Measurements from ENCODE around the gene EAF1. TPM values are rescaled to one million over a fixed set of nuclear protein-coding genes. Genes with fewer than 3 reads are reported as not detected.

Gene EAF1
- polyA plus RNA-seq, 1 donor (not counting 4 experiments of a cell fraction or from before 2014, with no cell fraction given) = 13.7 TPM

DNA sequence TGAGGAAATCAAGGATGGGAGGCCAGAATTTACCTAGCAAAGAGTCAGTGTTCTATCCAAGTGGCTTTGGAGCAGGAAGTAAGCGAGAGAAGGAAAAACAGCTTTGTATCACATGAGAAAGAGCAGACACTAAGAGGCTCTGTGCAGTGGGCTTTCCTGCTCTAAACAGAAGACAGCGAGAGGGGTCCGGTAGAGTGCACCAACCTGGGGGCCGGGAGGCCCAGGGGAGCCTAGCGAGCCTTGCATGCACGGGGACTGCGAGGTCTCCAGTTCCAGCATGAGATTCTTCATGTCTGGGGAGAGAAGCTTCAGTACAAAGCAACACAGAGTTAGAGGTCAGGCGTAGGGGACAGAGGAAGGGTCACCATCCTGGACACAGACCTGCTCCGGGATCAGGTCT, 60.6 kb downstream of the EAF1 start:
- Histone ChIP-seq H3K9me1 (ENCODE audit: control insufficient read depth, extremely low read depth, insufficient read depth, low read length) (no peaks in the 10 kb centered on the region), H3K4me1 (ENCODE audit: control insufficient read depth, extremely low read depth, insufficient read depth, low read length) (no peaks in the 10 kb centered on the region), H3K4me3 (ENCODE audit: control insufficient read depth in 2 of 3, extremely low read depth in 1 of 3, insufficient read depth in 2 of 3, low read depth in 1 of 3, low read length in 3 of 3) (no peak overlapping the region), H3K9ac (ENCODE audit: control insufficient read depth, extremely low read depth, insufficient read depth, low read length) (no peak overlapping the region), H2AFZ (ENCODE audit: control insufficient read depth, low read length) (no peak overlapping the region), H3K27me3 (ENCODE audit: control insufficient read depth, extremely low read depth, insufficient read depth, low read length) (peaks cover 3% of the 10 kb centered on the region), H4K20me1 (ENCODE audit: control insufficient read depth, extremely low read depth, insufficient read depth, low read length) (no peaks in the 10 kb centered on the region), H3K27ac (ENCODE audit: control insufficient read depth, insufficient read depth, low read length) (no peak overlapping the region), H3K79me2 (ENCODE audit: control insufficient read depth, insufficient read depth, low read length) (no peaks in the 10 kb centered on the region), H3K9me3 (ENCODE audit: control insufficient read depth, low read depth, low read length) (no peaks in the 10 kb centered on the region), H3K36me3 (ENCODE audit: control insufficient read depth in 2 of 2, extremely low read depth in 1 of 2, insufficient read depth in 2 of 2, low read length in 2 of 2) (no peaks in the 10 kb centered on the region), H3K4me2 (ENCODE audit: control insufficient read depth, extremely low read depth, insufficient read depth, low read depth, low read length) (no peak overlapping the region)
- DNase-seq (ENCODE audit: low read depth, low spot score) (no peak), FAIRE-seq (no peak)
- dilution Hi-C loops (cut with MboI; ENCODE audit: extremely low pct_ligation_motif_present, low sequenced_read_pairs) = no loop called here
- TF ChIP-seq CTCF (optimal IDR thresholded peaks at IDR 0.05 in 1 of 3, IDR thresholded peaks at IDR 0.05 in 1 of 3, conservative IDR thresholded peaks at IDR 0.05 in 1 of 3; ENCODE audit: extremely low read depth in 1 of 3, insufficient read depth in 2 of 3, low read length in 3 of 3) = no peak
- no peak for TF ChIP-seq EZH2 (IDR thresholded peaks at IDR 0.05; ENCODE audit: low read length)

DNA sequence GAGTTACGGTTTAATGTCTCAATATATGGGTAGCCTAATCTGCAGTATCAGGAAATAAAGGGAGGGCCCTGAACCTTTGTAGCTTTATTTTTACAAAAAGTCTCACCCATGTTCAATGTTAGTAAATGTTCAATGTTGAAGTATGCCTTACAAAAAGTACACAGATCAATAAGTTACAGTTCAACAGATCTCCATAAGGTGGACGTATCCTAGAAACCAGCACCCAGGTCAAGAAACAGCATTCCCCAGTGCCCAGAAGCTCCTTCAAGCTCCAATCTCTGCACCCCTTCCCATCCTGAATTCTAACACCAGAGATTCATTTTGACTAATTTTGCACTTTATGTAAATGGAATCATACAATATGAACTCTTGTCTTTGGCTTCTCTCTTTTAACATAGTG, 62.8 kb downstream of the EAF1 start:
- Histone ChIP-seq H2AFZ (ENCODE audit: control insufficient read depth, low read length) (no peak overlapping the region), H3K4me1 (ENCODE audit: control insufficient read depth, extremely low read depth, insufficient read depth, low read length) (no peaks in the 10 kb centered on the region), H3K9me3 (ENCODE audit: control insufficient read depth, low read depth, low read length) (no peaks in the 10 kb centered on the region), H3K9ac (ENCODE audit: control insufficient read depth, extremely low read depth, insufficient read depth, low read length) (no peak overlapping the region), H3K4me3 (ENCODE audit: control insufficient read depth in 2 of 3, extremely low read depth in 1 of 3, insufficient read depth in 2 of 3, low read depth in 1 of 3, low read length in 3 of 3) (no peak overlapping the region), H3K4me2 (ENCODE audit: control insufficient read depth, extremely low read depth, insufficient read depth, low read depth, low read length) (no peak overlapping the region), H3K27me3 (ENCODE audit: control insufficient read depth, extremely low read depth, insufficient read depth, low read length) (peaks cover 3% of the 10 kb centered on the region), H3K27ac (ENCODE audit: control insufficient read depth, insufficient read depth, low read length) (no peak overlapping the region), H4K20me1 (ENCODE audit: control insufficient read depth, extremely low read depth, insufficient read depth, low read length) (no peaks in the 10 kb centered on the region), H3K9me1 (ENCODE audit: control insufficient read depth, extremely low read depth, insufficient read depth, low read length) (no peaks in the 10 kb centered on the region), H3K79me2 (ENCODE audit: control insufficient read depth, insufficient read depth, low read length) (no peaks in the 10 kb centered on the region), H3K36me3 (ENCODE audit: control insufficient read depth in 2 of 2, extremely low read depth in 1 of 2, insufficient read depth in 2 of 2, low read length in 2 of 2) (no peaks in the 10 kb centered on the region)
- no peak for TF ChIP-seq EZH2 (IDR thresholded peaks at IDR 0.05; ENCODE audit: low read length)
- TF ChIP-seq CTCF (optimal IDR thresholded peaks at IDR 0.05 in 1 of 3, IDR thresholded peaks at IDR 0.05 in 1 of 3, conservative IDR thresholded peaks at IDR 0.05 in 1 of 3; ENCODE audit: extremely low read depth in 1 of 3, insufficient read depth in 2 of 3, low read length in 3 of 3) = no peak
- no peak for FAIRE-seq
- DNase-seq (ENCODE audit: low read depth, low spot score) = no peak
- dilution Hi-C loops (cut with MboI; ENCODE audit: extremely low pct_ligation_motif_present, low sequenced_read_pairs) = no loop called here
